ENCODE measurements around the gene TOB1.

Gene TOB1

DNA sequence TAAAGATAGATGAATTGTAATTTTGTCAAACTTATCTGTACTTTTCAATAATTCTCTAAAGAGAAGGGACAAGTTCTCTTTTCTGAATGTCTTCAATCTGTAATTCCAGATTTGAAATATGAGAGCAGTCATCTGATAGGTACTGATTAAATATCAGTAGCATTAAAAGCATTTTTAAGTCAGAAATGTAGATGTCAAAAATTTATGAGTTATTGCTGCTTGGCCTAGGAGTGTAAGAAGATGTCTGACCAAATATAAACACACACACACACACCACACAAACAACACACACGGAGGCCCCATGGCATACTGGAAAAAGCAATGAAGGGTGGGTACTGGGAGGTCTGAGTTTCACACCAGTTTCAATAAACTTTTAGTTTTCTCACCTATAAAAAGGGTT is 2.4 kb upstream of the TOB1 start:
- H3K4me2 ChIP-seq (ENCODE audit: insufficient read depth, low read length): peak overlapping the region; percentile 85
- H4K20me1 ChIP-seq (ENCODE audit: insufficient read depth, low read length): peaks cover 10% of the 10 kb centered on the region; the same call in 1 of the 2 replicates
- no peak for TF ChIP-seq EZH2 (IDR thresholded peaks at IDR 0.05; ENCODE audit: borderline replicate concordance, low read depth, low read length, severe bottlenecking)
- TF ChIP-seq, protein P1, sequence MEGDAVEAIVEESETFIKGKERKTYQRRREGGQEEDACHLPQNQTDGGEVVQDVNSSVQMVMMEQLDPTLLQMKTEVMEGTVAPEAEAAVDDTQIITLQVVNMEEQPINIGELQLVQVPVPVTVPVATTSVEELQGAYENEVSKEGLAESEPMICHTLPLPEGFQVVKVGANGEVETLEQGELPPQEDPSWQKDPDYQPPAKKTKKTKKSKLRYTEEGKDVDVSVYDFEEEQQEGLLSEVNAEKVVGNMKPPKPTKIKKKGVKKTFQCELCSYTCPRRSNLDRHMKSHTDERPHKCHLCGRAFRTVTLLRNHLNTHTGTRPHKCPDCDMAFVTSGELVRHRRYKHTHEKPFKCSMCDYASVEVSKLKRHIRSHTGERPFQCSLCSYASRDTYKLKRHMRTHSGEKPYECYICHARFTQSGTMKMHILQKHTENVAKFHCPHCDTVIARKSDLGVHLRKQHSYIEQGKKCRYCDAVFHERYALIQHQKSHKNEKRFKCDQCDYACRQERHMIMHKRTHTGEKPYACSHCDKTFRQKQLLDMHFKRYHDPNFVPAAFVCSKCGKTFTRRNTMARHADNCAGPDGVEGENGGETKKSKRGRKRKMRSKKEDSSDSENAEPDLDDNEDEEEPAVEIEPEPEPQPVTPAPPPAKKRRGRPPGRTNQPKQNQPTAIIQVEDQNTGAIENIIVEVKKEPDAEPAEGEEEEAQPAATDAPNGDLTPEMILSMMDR (IDR thresholded peaks at IDR 0.05; ENCODE audit: borderline replicate concordance, extremely low read depth, low read length, poor library complexity, severe bottlenecking): no peak
- H3K4me3 ChIP-seq (ENCODE audit: low read depth in 1 of 2, low read length in 2 of 2): no peak overlapping the region
- H3K9ac ChIP-seq (ENCODE audit: low read depth, low read length): peak overlapping the region; percentile 87; the same call in 1 of the 2 replicates
- peak overlapping the region; percentile 98; the same call in 1 of the 2 replicates for H3K27ac ChIP-seq (ENCODE audit: low read length)
- no peak for ATAC-seq (ENCODE audit: insufficient read depth, low read depth)
- peaks cover 2% of the 10 kb centered on the region for H3K36me3 ChIP-seq (ENCODE audit: insufficient read depth, low read length)
- no peaks in the 10 kb centered on the region for H3K9me3 ChIP-seq (ENCODE audit: insufficient read depth, low read length, severe bottlenecking)
- H3K27me3 ChIP-seq (ENCODE audit: insufficient read depth, low read length, poor library complexity): no peaks in the 10 kb centered on the region
- peaks cover 61% of the 10 kb centered on the region for H3K4me1 ChIP-seq (ENCODE audit: insufficient read depth, low read length)
- no peak overlapping the region for H2AFZ ChIP-seq (ENCODE audit: low read depth, low read length)
- H3K79me2 ChIP-seq (ENCODE audit: insufficient read depth, low read length): peaks cover 23% of the 10 kb centered on the region
- no peak for DNase-seq

DNA sequence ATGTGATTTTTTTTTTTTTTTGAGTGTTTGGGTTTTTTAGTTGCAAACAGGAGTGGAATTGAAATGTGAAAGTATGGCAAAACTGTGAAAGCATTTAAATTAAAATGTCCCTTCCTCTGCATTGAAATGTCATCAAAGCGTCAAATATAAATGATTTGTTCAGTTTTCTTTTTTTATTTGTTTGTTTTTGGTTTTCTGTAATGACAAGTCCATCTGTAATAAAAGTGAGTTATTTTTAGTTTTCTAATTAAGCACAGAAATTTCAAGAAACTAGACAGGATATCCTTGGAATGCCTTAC is 1.9 kb upstream of the TOB1 start:
- Histone ChIP-seq H3K9me3 (ENCODE audit: insufficient read depth, low read length, severe bottlenecking) (no peaks in the 10 kb centered on the region), H4K20me1 (ENCODE audit: insufficient read depth, low read length) (peaks cover 14% of the 10 kb centered on the region; the same call in 1 of the 2 replicates), H3K79me2 (ENCODE audit: insufficient read depth, low read length) (peaks cover 28% of the 10 kb centered on the region), H3K36me3 (ENCODE audit: insufficient read depth, low read length) (peaks cover 7% of the 10 kb centered on the region), H3K4me1 (ENCODE audit: insufficient read depth, low read length) (peaks cover 61% of the 10 kb centered on the region), H3K27ac (ENCODE audit: low read length) (peak overlapping the region; percentile 98), H3K9ac (ENCODE audit: low read depth, low read length) (peak overlapping the region; percentile 87), H3K4me2 (ENCODE audit: insufficient read depth, low read length) (peak overlapping the region; percentile 85), H3K4me3 (ENCODE audit: low read depth in 1 of 2, low read length in 2 of 2) (peak overlapping the region; percentile 39 to 73), H3K27me3 (ENCODE audit: insufficient read depth, low read length, poor library complexity) (no peaks in the 10 kb centered on the region), H2AFZ (ENCODE audit: low read depth, low read length) (peak overlapping the region; percentile 83; the same call in 1 of the 2 replicates)
- ATAC-seq (ENCODE audit: insufficient read depth, low read depth) (no peak), DNase-seq (no peak)
- no peak for TF ChIP-seq EZH2 (IDR thresholded peaks at IDR 0.05; ENCODE audit: borderline replicate concordance, low read depth, low read length, severe bottlenecking)
- TF ChIP-seq, protein P1 (IDR thresholded peaks at IDR 0.05; ENCODE audit: borderline replicate concordance, extremely low read depth, low read length, poor library complexity, severe bottlenecking): no peak

DNA sequence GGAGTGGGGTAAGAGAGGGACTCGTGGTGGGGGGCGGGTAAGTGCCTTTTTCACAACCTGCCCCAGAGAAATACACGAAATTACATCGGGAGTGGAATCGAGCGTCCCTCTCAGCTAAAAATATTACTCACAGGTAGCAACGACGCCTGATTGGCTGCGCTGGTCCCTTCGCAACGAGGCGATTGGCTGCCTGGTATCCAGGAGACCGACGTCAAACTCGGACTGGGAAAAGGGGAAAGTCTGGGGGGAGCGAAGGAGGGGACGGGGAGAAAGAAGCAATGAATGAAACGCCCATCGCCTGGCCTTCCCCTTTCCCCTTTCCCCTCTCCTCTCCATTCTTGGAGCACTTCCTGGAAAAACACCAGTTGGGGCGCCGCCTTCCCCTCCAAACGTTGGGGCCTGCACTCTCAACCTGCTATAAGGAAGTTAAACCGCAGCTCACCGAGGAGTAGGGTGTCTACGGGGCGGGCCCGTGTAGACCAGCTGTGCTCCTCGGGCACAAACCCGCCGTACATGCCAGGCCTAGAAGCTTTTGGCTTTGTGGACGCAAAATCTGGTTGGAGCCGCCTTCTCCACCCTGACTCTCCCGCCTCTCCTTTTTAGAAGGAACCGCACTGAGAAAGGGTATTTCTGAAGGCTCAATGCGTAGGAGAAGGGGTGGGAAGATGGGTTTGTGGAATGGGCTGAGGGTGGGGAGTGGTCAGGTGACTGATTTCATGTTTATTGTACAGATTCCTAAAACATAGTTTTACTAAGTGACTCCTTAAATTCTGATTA is 1.4 kb upstream of the TOB1 start:
- Histone ChIP-seq H3K9ac (ENCODE audit: low read depth, low read length) (peak overlapping the region; percentile 87), H2AFZ (ENCODE audit: low read depth, low read length) (peak overlapping the region; percentile 83), H4K20me1 (ENCODE audit: insufficient read depth, low read length) (peaks cover 17% of the 10 kb centered on the region; the same call in 1 of the 2 replicates), H3K27me3 (ENCODE audit: insufficient read depth, low read length, poor library complexity) (no peaks in the 10 kb centered on the region), H3K79me2 (ENCODE audit: insufficient read depth, low read length) (peaks cover 30% of the 10 kb centered on the region), H3K27ac (ENCODE audit: low read length) (peak overlapping the region; percentile 98), H3K36me3 (ENCODE audit: insufficient read depth, low read length) (peaks cover 11% of the 10 kb centered on the region), H3K4me3 (ENCODE audit: low read depth in 1 of 2, low read length in 2 of 2) (peak overlapping the region; percentile 39 to 73), H3K4me1 (ENCODE audit: insufficient read depth, low read length) (peaks cover 59% of the 10 kb centered on the region), H3K9me3 (ENCODE audit: insufficient read depth, low read length, severe bottlenecking) (no peaks in the 10 kb centered on the region), H3K4me2 (ENCODE audit: insufficient read depth, low read length) (peak overlapping the region; percentile 85)
- TF ChIP-seq, protein P1 (IDR thresholded peaks at IDR 0.05; ENCODE audit: borderline replicate concordance, extremely low read depth, low read length, poor library complexity, severe bottlenecking): no peak
- TF ChIP-seq EZH2 (IDR thresholded peaks at IDR 0.05; ENCODE audit: borderline replicate concordance, low read depth, low read length, severe bottlenecking): no peak
- DNase-seq (peak; percentile 89), ATAC-seq (ENCODE audit: insufficient read depth, low read depth) (peak; percentile 65)
